Endothelial cell of umbilical vein (primary cell): ENCODE results near the gene C1orf94. TPM values are rescaled to one million over a fixed set of nuclear protein-coding genes. Genes with fewer than 3 reads are reported as not detected.

Experiments used
- BruUV-seq: library from RNA; stranded (reverse); fragments of 400-500 nt; replicated peaks from 2 replicates; lab custom pipeline; 2021; lab: Mats Ljungman, UMichigan
- CTCF ChIA-PET: fragments of 300-600, 350-600 bp; sonication (Branson Sonifier 250); formaldehyde crosslinking; loops from one replicate; lab custom pipeline; 2021; ENCODE audit warnings: antibody characterized with exemption, inconsistent platforms; lab: Charles Lee
- POLR2A ChIA-PET: fragments of 300-600, 350-600 bp; sonication (Branson Sonifier 250); formaldehyde crosslinking; loops from one replicate; lab custom pipeline; 2021; ENCODE audit warnings: antibody characterized with exemption, inconsistent platforms; lab: Charles Lee
- DNase-seq: peaks from one replicate; pipeline ENCODE4 v3.0.0-alpha.2; 2011; ENCODE audit warnings: low read depth, low spot score
- FAIRE-seq: peaks from 2 replicates; lab custom pipeline; 2011; peaks lifted over from hg19 to GRCh38; lab: Jason Lieb, UNC
- H2AFZ ChIP-seq: 2 replicates; pipeline ENCODE4 v1.6.0; 2012; ENCODE audit warnings: low read depth, low read length, control low read depth, inconsistent platforms
- H3K27ac ChIP-seq: 2 replicates; pipeline ENCODE4 v1.5.1; 2011; ENCODE audit warnings: low read depth, mild to moderate bottlenecking, control low read depth, low read length, moderate library complexity; ENCODE audit not compliant: insufficient read depth
- H3K27me3 ChIP-seq, 2 experiments: 2 replicates each; pipeline versions ENCODE4 v1.6.0 to v1.6.1; 2011; ENCODE audit warnings: low read length in 2 of 2, mixed read lengths in 1 of 2; ENCODE audit not compliant: control insufficient read depth in 2 of 2, insufficient read depth in 2 of 2
- H3K36me3 ChIP-seq, 2 experiments: 2 replicates in 1 of 2; 3 replicates in 1 of 2; pipeline ENCODE4 v1.5.1; 2011; ENCODE audit warnings: low read length in 2 of 2, mild to moderate bottlenecking in 1 of 2, moderate library complexity in 1 of 2; ENCODE audit not compliant: control insufficient read depth in 2 of 2, insufficient read depth in 2 of 2; ENCODE audit errors: extremely low read depth in 1 of 2
- H3K4me1 ChIP-seq: 3 replicates; pipeline ENCODE4 v1.5.1; 2011; ENCODE audit warnings: mild to moderate bottlenecking, low read length; ENCODE audit not compliant: control insufficient read depth, insufficient read depth; ENCODE audit errors: extremely low read depth
- H3K4me2 ChIP-seq: 2 replicates; pipeline ENCODE4 v1.6.1; 2011; ENCODE audit warnings: low read length, control low read depth, mixed read lengths; ENCODE audit not compliant: insufficient read depth
- H3K4me3 ChIP-seq, 3 experiments: fragments of 200-600 bp in 1 of 3; sonication (generic), shearing (Covaris generic) in 1 of 3; replicated peaks in 1 of 3; 2 replicates each; pipeline ENCODE4 v1.5.1; 2011 to 2016; ENCODE audit warnings: control low read depth in 3 of 3, low read length in 3 of 3, mild to moderate bottlenecking in 2 of 3, inconsistent platforms in 1 of 3, low read depth in 1 of 3, moderate library complexity in 1 of 3; ENCODE audit not compliant: insufficient read depth in 1 of 3
- H3K79me2 ChIP-seq: 2 replicates; pipeline ENCODE4 v1.6.0; 2012; ENCODE audit warnings: low read length, inconsistent platforms; ENCODE audit not compliant: control insufficient read depth, insufficient read depth
- H3K9ac ChIP-seq: replicated peaks from 2 replicates; pipeline ENCODE3; 2011; ENCODE audit warnings: low read length, control low read depth; ENCODE audit not compliant: insufficient read depth; ENCODE audit errors: extremely low read depth
- H3K9me1 ChIP-seq: replicated peaks from 3 replicates; pipeline ENCODE4 v1.6.0; 2011; ENCODE audit warnings: mild to moderate bottlenecking, low read length; ENCODE audit not compliant: control insufficient read depth, insufficient read depth; ENCODE audit errors: extremely low read depth
- H3K9me3 ChIP-seq: replicated peaks from 2 replicates; pipeline ENCODE4 v1.5.1; 2012; ENCODE audit warnings: low read length, inconsistent platforms; ENCODE audit not compliant: control insufficient read depth, insufficient read depth
- H4K20me1 ChIP-seq: replicated peaks from 2 replicates; pipeline ENCODE3; 2011; ENCODE audit warnings: mild to moderate bottlenecking, low read length; ENCODE audit not compliant: control insufficient read depth, insufficient read depth; ENCODE audit errors: extremely low read depth
- EZH2 ChIP-seq: IDR thresholded peaks from 2 replicates; pipeline ENCODE4 v1.6.1; 2012; ENCODE audit warnings: borderline replicate concordance, low read depth, mild to moderate bottlenecking, moderate library complexity, low read length, inconsistent platforms; ENCODE audit not compliant: severe bottlenecking
- FOS ChIP-seq: IDR thresholded peaks from 2 replicates; pipeline ENCODE4 v1.6.1; 2011; ENCODE audit warnings: mild to moderate bottlenecking, low read length, moderate library complexity, borderline replicate concordance; ENCODE audit not compliant: insufficient read depth
- GATA2 ChIP-seq: IDR thresholded peaks from 2 replicates; pipeline ENCODE4 v1.7.0; 2011; ENCODE audit warnings: low read depth, mild to moderate bottlenecking, moderate library complexity, mixed read lengths, low read length; ENCODE audit not compliant: insufficient read length, insufficient read depth
- JUN ChIP-seq: IDR thresholded peaks from 2 replicates; pipeline ENCODE4 v1.6.1; 2011; ENCODE audit warnings: borderline replicate concordance, low read depth; ENCODE audit not compliant: insufficient read length, insufficient read depth
- MYC ChIP-seq: IDR thresholded peaks from one replicate; pipeline ENCODE4 v1.6.1; 2011; ENCODE audit warnings: mild to moderate bottlenecking, low read depth, low read length
- POLR2A ChIP-seq: IDR thresholded peaks from 2 replicates; pipeline ENCODE4 v1.6.1; 2012; ENCODE audit warnings: low read depth, mild to moderate bottlenecking, control low read depth, low read length
- POLR2AphosphoS5 ChIP-seq: IDR thresholded peaks from 2 replicates; pipeline ENCODE4 v1.6.1; 2012; ENCODE audit warnings: low read depth, mild to moderate bottlenecking, control low read depth, low read length, moderate library complexity; ENCODE audit not compliant: insufficient read depth
- dilution Hi-C: fragments of 300-500 bp; cut with MboI; formaldehyde crosslinking; loops from one replicate; pipeline ENCODE4 v1.15.0; 2019; ENCODE audit warnings: low sequenced_read_pairs; ENCODE audit not compliant: extremely low pct_ligation_motif_present
- intact Hi-C: fragments of 100-400 bp; cut with micrococcal nuclease; formaldehyde crosslinking; loops from one replicate; pipeline ENCODE4 v1.10.0; 2022
- polyA plus RNA-seq, 4 experiments: library from polyadenylated mRNA; depleted of rRNA in 3 of 4; stranded (reverse) in 3 of 4; unstranded in 1 of 4; fragments of >200 nt; gene quantifications; 2 replicates each; pipeline versions ENCODE4 v1.2.1 to v1.2.3, GENCODE V29; 2011 to 2012; ENCODE audit warnings: missing spikeins in 1 of 4
- total RNA-seq: library from RNA; stranded (reverse); gene quantifications from 2 replicates; pipeline ENCODE4 v1.2.3, GENCODE V29; 2021
- TF ChIP-seq, protein P1 (sequence below): IDR thresholded peaks from 2 replicates; pipeline ENCODE4 v1.6.1; 2011; ENCODE audit not compliant: insufficient read depth, insufficient read length
- TF ChIP-seq, protein P2 (sequence below), 2 donors: IDR thresholded peaks; 1 replicate in 1 of 2; 2 replicates in 1 of 2; pipeline ENCODE4 v1.5.1; 2011; ENCODE audit warnings: low read length in 2 of 2, mild to moderate bottlenecking in 2 of 2, moderate library complexity in 2 of 2, control low read depth in 1 of 2, inconsistent platforms in 1 of 2, low read depth in 1 of 2; ENCODE audit not compliant: insufficient read depth in 1 of 2; ENCODE audit errors: extremely low read depth in 1 of 2

Gene C1orf94
- total and polyA plus RNA-seq, 2 donors (not counting 3 experiments of a cell fraction or from before 2014, with no cell fraction given) = not detected

GRCh38 chr1:34144766-34145165 is 31.9 kb upstream of the C1orf94 start:
- DNase-seq (no peak), FAIRE-seq (no peak)
- ChIA-PET CTCF (no interaction called here), POLR2A (no interaction called here)
- H3K4me3 ChIP-seq = no peak overlapping the region
- H3K27me3 ChIP-seq = no peaks in the 10 kb centered on the region
- H3K9ac ChIP-seq = no peak overlapping the region
- no peaks in the 10 kb centered on the region for H3K36me3 ChIP-seq
- peaks cover 5% of the 10 kb centered on the region for H3K9me3 ChIP-seq
- dilution Hi-C loops (no loop called here), intact Hi-C loops (no loop called here)
- H3K4me2 ChIP-seq = no peak overlapping the region
- no peaks in the 10 kb centered on the region for H3K4me1 ChIP-seq
- H4K20me1 ChIP-seq = no peaks in the 10 kb centered on the region
- BruUV-seq = no TSS peak
- H3K9me1 ChIP-seq = no peaks in the 10 kb centered on the region
- H3K27ac ChIP-seq = no peak overlapping the region
- no peaks in the 10 kb centered on the region for H3K79me2 ChIP-seq
- H2AFZ ChIP-seq = no peak overlapping the region
- TF ChIP-seq JUN = no peak
- TF ChIP-seq, protein P1, sequence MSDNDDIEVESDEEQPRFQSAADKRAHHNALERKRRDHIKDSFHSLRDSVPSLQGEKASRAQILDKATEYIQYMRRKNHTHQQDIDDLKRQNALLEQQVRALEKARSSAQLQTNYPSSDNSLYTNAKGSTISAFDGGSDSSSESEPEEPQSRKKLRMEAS = no peak
- no peak for TF ChIP-seq EZH2
- TF ChIP-seq FOS = no peak
- TF ChIP-seq POLR2A = no peak
- TF ChIP-seq GATA2 = no peak
- no peak for TF ChIP-seq POLR2AphosphoS5
- TF ChIP-seq, protein P2, sequence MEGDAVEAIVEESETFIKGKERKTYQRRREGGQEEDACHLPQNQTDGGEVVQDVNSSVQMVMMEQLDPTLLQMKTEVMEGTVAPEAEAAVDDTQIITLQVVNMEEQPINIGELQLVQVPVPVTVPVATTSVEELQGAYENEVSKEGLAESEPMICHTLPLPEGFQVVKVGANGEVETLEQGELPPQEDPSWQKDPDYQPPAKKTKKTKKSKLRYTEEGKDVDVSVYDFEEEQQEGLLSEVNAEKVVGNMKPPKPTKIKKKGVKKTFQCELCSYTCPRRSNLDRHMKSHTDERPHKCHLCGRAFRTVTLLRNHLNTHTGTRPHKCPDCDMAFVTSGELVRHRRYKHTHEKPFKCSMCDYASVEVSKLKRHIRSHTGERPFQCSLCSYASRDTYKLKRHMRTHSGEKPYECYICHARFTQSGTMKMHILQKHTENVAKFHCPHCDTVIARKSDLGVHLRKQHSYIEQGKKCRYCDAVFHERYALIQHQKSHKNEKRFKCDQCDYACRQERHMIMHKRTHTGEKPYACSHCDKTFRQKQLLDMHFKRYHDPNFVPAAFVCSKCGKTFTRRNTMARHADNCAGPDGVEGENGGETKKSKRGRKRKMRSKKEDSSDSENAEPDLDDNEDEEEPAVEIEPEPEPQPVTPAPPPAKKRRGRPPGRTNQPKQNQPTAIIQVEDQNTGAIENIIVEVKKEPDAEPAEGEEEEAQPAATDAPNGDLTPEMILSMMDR (IDR thresholded peaks at IDR 0.05; ENCODE audit: extremely low read depth in 1 of 2, insufficient read depth in 1 of 2, low read depth in 1 of 2, low read length in 2 of 2) = no peak
- TF ChIP-seq MYC = no peak
